H1 (cell line): Measurements from ENCODE around the gene UNK. TPM values are rescaled to one million over a fixed set of nuclear protein-coding genes. Genes with fewer than 3 reads are reported as not detected.

Experiments
- EP300 ChIP-seq, 2 experiments: IDR thresholded peaks; 1 replicate in 1 of 2; 2 replicates in 1 of 2; pipeline ENCODE4 v1.6.1; 2011 to 2012; ENCODE audit warnings: low read depth in 2 of 2, low read length in 2 of 2, mild to moderate bottlenecking in 2 of 2, borderline replicate concordance in 1 of 2, inconsistent platforms in 1 of 2, moderate library complexity in 1 of 2
- FOSL1 ChIP-seq: IDR thresholded peaks from 2 replicates; pipeline ENCODE4 v1.6.1; 2011; ENCODE audit warnings: mild to moderate bottlenecking, low read depth, low read length, moderate library complexity; ENCODE audit not compliant: insufficient read depth
- RBBP5 ChIP-seq: IDR thresholded peaks from 2 replicates; pipeline ENCODE4 v1.7.1; 2012; ENCODE audit warnings: low read depth, mild to moderate bottlenecking, inconsistent platforms, low read length, moderate library complexity, borderline replicate concordance
- polyA plus RNA-seq, 7 experiments: library from polyadenylated mRNA; depleted of rRNA in 3 of 7; stranded (reverse) in 5 of 7; unstranded in 2 of 7; fragments of >200 nt in 5 of 7; fragments of 200-250 nt in 2 of 7; gene quantifications; 1 replicate in 5 of 7; 2 replicates in 1 of 7; 4 replicates in 1 of 7; pipeline versions ENCODE4 v1.2.1 to v1.2.3, GENCODE V29; 2011 to 2013; ENCODE audit warnings: missing spikeins in 2 of 7, mixed read lengths in 2 of 7
- total RNA-seq: library from RNA; stranded (reverse); fragmentation: NEBNext Ultra II Directional; extraction: Animal tissue kit (Norgen Biotek cat#: 25700); gene quantifications from 2 replicates; pipeline ENCODE4 v1.2.1, GENCODE V29; 2021

The UNK gene
- total and polyA plus RNA-seq, 2 of the 8 experiments (the other 6 are each of a cell fraction or from before 2014, with no cell fraction given) = 24.2 to 33.3 TPM

GRCh38 chr17:75832164-75832651 is 47.6 kb downstream of the UNK start (continued):
- TF ChIP-seq FOSL1 (no peak), RBBP5 (no peak), EP300 (IDR thresholded peaks at IDR 0.05; ENCODE audit: borderline replicate concordance in 1 of 2, low read depth in 2 of 2, low read length in 2 of 2) (no peak)
